GDM1 (cell line): ENCODE measurements around the gene C9orf43.
"Not testable (repeated sequence)": the region's sequence is repeated elsewhere in the genome, so short reads cannot be mapped to it uniquely, and the experiment has no call there.

ENCODE experiments used
- DNase-seq: peaks from one replicate; lab custom pipeline; 2025; lab: John Stamatoyannopoulos, UW

The C9orf43 gene, protein sequence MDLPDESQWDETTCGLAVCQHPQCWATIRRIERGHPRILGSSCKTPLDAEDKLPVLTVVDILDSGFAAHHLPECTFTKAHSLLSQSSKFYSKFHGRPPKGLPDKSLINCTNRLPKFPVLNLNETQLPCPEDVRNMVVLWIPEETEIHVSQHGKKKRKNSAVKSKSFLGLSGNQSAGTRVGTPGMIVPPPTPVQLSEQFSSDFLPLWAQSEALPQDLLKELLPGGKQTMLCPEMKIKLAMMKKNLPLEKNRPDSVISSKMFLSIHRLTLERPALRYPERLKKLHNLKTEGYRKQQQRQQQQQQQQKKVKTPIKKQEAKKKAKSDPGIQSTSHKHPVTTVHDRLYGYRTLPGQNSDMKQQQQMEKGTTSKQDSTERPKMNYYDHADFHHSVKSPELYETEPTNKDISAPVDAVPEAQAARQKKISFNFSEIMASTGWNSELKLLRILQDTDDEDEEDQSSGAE

DNA sequence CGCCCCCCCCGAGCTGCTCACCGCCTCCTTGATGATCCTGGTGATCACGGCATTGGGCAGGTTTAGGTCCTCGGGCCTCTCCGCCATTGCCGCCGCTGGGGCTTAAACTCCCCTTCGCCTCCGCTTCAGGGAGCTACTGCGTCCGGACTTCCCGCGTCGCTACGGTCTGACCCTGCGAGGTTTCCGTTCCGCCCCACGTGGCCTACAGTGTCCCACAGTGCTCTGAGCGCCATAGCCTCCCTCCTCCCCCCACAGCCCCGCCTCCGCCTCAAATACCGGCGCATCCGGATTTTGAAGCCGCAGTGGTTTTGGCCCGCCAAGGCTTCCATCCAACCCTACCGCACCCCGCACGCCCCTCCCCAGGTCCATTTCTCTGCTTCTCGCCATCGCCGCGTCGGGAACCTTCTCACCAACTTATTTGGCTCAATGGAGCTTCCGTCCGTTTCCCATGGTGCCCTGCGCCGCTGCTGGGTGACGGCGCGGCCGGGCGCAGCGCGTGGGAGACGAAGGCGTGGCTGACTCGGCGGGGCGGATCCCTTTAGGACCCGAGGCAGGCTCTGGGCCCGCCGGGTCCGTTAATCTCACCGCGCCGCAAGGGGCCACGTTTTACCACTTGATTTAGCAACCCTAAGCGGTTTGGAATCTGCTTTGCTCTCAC is at the start of gene C9orf43, which contains the start of gene POLE3:
Gene C9orf43 (plus strand): TSS at position 541 of the 658 bp plus-strand sequence. CDS start 2,747 bp downstream, outside the sequence.
Gene POLE3 (minus strand): TSS at position 469 of the 658 bp plus-strand sequence. CDS start 382 bp downstream, at position 87.
- DNase-seq, result peak; percentile 97

- DNase-seq, result no peak
Measured at GRCh38 chr9:113361304-113362018, 49.1 kb upstream of the C9orf43 start.

DNA sequence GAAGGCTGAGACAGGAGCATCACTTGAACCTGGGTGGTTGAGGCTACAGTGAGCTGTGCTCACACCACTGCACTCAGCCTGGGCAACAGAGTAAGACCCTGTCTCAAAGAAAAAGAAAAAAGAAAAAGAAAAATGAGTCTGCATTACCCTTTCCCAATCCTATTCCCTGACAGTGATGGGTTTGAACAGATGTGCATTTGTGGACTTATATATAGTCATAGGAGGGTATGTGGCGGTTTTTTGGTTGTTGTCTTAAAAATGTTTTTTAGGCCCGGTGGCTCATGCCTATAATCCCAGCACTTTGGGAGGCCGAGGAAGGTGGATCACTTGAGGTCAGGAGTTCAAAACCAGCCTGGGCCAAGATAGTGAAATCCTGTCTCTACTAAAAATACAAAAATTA is 47.2 kb upstream of the C9orf43 start:
- DNase-seq, result no peak

DNA sequence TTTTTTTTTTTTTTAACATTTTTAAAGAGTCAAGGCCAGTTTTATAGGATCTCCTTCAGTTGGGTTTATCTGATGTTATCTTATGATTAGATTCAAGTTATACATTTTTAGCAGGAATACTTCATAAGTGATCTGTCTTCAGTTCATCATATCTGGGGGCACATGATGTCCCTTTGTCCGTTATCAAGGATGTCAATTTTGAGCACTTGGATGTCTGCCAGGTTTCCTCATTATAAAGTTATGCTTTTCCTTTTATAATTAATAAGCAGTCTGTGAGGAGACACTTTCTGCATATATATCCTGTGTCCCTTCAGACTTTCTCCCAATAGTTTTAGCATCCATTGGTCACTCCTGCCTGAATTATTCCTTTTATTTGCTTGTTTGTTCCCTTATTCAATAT is 45.6 kb upstream of the C9orf43 start:
- DNase-seq, result no peak

DNA sequence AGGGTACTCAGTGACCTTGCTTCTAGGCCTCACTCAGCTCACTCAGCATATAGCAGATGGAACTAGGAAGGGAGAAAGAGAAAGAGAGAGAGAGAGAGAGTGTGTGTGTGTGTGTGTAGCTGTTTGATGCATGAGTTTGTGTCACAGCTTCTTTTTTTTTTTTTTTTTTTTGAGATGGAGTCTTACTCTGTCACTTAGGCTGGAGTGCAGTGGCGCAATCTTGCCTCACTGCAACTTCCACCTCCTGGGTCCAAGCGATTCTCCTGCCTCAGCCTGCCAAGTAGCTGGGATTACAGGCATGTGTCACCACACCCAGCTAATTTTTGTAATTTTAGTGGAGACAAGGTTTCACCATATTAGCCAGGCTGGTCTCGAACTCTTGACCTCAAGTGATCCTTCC is 44.9 kb upstream of the C9orf43 start:
- DNase-seq, result not testable (repeated sequence)

DNA sequence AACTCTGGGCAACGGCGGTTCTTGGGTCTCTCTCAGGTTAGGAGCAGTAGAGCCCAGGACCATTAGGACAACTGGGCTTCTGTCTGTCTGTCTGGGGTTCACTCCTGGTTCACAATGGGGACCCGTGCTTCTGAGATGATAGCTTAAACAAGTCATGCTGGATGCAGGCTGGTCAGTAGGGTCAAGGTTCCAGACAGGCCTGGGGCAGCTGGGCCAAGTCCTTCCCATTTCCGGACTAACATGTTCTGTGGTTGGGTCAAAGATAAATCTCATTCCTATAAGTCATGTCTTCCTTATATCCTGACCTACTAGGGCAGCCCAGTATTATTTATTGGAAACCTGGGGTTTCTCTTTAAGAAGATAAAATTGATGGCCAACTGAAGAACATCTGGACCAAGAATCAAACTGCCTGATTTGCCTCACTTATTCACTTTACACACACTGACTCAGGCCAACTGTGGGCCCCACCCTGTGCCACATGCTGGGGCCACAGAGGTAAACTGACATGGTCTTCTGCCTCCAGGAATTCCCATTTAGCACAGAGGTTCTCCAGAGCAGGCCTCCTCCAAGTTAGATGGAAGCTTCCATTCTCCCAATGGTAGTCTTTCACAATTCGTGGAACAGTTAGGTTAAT is 42.1 kb upstream of the C9orf43 start:
- DNase-seq, result no peak

GRCh38 chr9:113368982-113369854 is 41.3 kb upstream of the C9orf43 start:
- no peak for DNase-seq

GRCh38 chr9:113369855-113370140 is 40.7 kb upstream of the C9orf43 start:
- DNase-seq, result no peak

GRCh38 chr9:113370806-113371325 is 39.7 kb upstream of the C9orf43 start:
- no peak for DNase-seq

DNA sequence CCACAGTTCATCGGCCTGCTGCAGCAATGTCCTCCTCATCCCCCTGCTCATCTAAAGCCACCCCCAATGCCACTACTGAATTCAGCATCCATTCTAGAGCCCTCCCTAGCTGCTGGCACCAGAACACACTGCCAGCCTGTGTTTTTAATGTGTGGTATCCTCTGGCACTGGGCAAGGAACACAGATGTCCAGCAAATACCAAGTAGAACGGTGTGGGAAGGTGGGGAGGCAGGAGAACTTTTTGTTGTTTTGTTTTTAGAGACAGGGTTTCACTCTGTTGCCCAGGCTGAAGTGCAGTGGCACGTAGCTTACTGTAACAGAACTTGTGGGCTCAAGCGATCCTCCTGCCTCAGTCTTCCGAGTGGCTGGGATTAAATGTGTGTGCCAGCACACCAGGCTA is 38.5 kb upstream of the C9orf43 start:
- no peak for DNase-seq

- no peak for DNase-seq
Measured at GRCh38 chr9:113373256-113373655, 37.3 kb upstream of the C9orf43 start.

- no peak for DNase-seq
Measured at GRCh38 chr9:113373676-113374392, 36.7 kb upstream of the C9orf43 start.

- DNase-seq, result no peak
Measured at GRCh38 chr9:113375057-113376023, 35.2 kb upstream of the C9orf43 start.

GRCh38 chr9:113376634-113377567 is 33.6 kb upstream of the C9orf43 start, which contains the start of gene HDHD3:
Gene HDHD3 (minus strand): TSS chr9:113376986. CDS start chr9:113374354, 2,632 bp downstream.
- peak; percentile 67 for DNase-seq

DNA sequence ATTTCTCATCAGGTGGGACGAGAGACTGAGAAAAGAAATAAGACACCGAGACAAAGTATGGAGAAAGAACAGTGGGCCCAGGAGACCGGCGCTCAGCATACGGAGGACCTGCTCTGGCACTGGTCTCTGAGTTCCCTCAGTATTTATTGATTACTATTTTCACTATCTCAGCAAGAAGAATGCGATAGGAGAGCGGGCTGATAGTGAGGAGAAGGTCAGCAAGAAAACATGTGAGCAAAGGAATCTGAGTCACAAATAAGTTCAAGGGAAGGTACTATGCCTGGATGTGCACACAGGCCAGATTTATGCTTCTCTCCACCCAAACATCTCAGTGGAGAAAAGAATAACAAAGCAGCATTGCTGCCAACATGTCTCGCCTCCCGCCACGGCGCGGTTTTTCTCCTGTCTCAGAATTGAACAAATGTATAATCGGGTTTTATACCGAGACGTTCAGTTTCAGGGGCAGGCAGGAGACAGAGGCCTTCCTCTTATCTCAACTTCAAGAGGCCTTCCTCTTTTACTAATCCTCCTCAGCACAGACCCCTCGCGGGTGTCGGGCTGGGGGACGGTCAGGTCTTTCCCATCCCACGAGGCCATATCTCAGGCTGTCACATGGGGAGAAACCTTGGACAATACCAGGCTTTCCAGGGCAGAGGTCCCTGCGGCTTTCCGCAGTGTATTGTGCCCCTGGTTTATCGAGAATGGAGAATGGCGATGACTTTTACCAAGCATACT is 31.3 kb upstream of the C9orf43 start:
- DNase-seq, result not testable (repeated sequence)

- DNase-seq, result not testable (repeated sequence)
Measured at GRCh38 chr9:113379829-113380210, 30.7 kb upstream of the C9orf43 start.

GRCh38 chr9:113380869-113381378 is 29.6 kb upstream of the C9orf43 start:
- no peak for DNase-seq
